Panc1 (cell line): ENCODE measurements around the gene NMD3. TPM values are rescaled to one million over a fixed set of nuclear protein-coding genes. Genes with fewer than 3 reads are reported as not detected.

Experiments
- ATAC-seq: fragments of 200-7000 bp; cut with Tn5 transposase; 2 replicates; pipeline ENCODE4 v1.9.1; 2020; ENCODE audit warnings: mild to moderate bottlenecking, moderate library complexity
- BruUV-seq: library from RNA; stranded (reverse); fragments of 400-500 nt; replicated peaks from 2 replicates; lab custom pipeline; 2021; lab: Mats Ljungman, UMichigan
- CTCF ChIA-PET: fragments of 300-600 bp; sonication (Branson Sonifier 250); formaldehyde crosslinking; loops from one replicate; lab custom pipeline; 2022; ENCODE audit warnings: antibody characterized with exemption; lab: Charles Lee
- POLR2A ChIA-PET: fragments of 300-600 bp; sonication (Branson Sonifier 250); formaldehyde crosslinking; loops from one replicate; lab custom pipeline; 2022; ENCODE audit warnings: antibody characterized with exemption; lab: Charles Lee
- DNase-seq: peaks from one replicate; pipeline ENCODE4 v3.0.0-alpha.2; 2010; ENCODE audit warnings: low read depth, low spot score
- H3K27ac ChIP-seq: 2 replicates; pipeline ENCODE4 v1.5.1; 2011; ENCODE audit warnings: mild to moderate bottlenecking, low read length, inconsistent platforms
- H3K27me3 ChIP-seq: fragments of 200-500 bp; sonication (Bioruptor generic); 2 replicates; pipeline ENCODE4 v1.6.0; 2014; ENCODE audit warnings: low read length, inconsistent platforms; ENCODE audit not compliant: control insufficient read depth, insufficient read depth
- H3K36me3 ChIP-seq: fragments of 200-500 bp; sonication (Bioruptor generic); 2 replicates; pipeline ENCODE4 v1.5.1; 2014; ENCODE audit warnings: inconsistent platforms, mild to moderate bottlenecking, low read length, moderate library complexity; ENCODE audit not compliant: control insufficient read depth, insufficient read depth
- H3K4me1 ChIP-seq: 2 replicates; pipeline ENCODE4 v1.5.1; 2011; ENCODE audit warnings: inconsistent platforms, mild to moderate bottlenecking, low read length, moderate library complexity; ENCODE audit not compliant: control insufficient read depth, insufficient read depth
- H3K4me3 ChIP-seq, 2 experiments: 2 replicates each; pipeline ENCODE4 v1.5.1; 2011 to 2012; ENCODE audit warnings: low read depth in 2 of 2, low read length in 2 of 2, mild to moderate bottlenecking in 2 of 2, inconsistent platforms in 1 of 2, moderate library complexity in 1 of 2
- H3K9me3 ChIP-seq: fragments of 200-500 bp; sonication (Bioruptor generic); 2 replicates; pipeline ENCODE4 v1.5.1; 2014; ENCODE audit warnings: low read depth, mild to moderate bottlenecking, inconsistent platforms, low read length, moderate library complexity; ENCODE audit not compliant: control insufficient read depth, insufficient read depth
- CTCF ChIP-seq: fragments of 450-650 bp; IDR thresholded peaks from 2 replicates; pipeline ENCODE4 v1.5.1; 2017; ENCODE audit warnings: mild to moderate bottlenecking
- POLR2AphosphoS5 ChIP-seq: IDR thresholded peaks from 2 replicates; pipeline ENCODE4 v1.6.1; 2012; ENCODE audit warnings: mild to moderate bottlenecking, low read depth, low read length, moderate library complexity
- REST ChIP-seq, 2 experiments: IDR thresholded peaks; 2 replicates each; pipeline ENCODE4 v1.6.1; 2011 to 2012; ENCODE audit warnings: low read depth in 2 of 2, control low read depth in 1 of 2, low read length in 1 of 2, mild to moderate bottlenecking in 1 of 2, moderate library complexity in 1 of 2; ENCODE audit not compliant: insufficient read depth in 1 of 2
- SIN3A ChIP-seq: IDR thresholded peaks from 2 replicates; pipeline ENCODE4 v1.6.1; 2012; ENCODE audit warnings: low read depth, mild to moderate bottlenecking, low read length, moderate library complexity, borderline replicate concordance; ENCODE audit not compliant: insufficient read depth
- TCF7L2 ChIP-seq: IDR thresholded peaks from 2 replicates; pipeline ENCODE4 v1.6.1; 2011; ENCODE audit warnings: mild to moderate bottlenecking, low read depth, low read length, inconsistent platforms
- in situ Hi-C: cut with HindIII; loops from 2 replicates; pipeline ENCODE4 v1.10.0; 2016; ENCODE audit warnings: low sequenced_read_pairs, low pct_unique_long_range_greater_than_20kb
- intact Hi-C: fragments of 100-400 bp; cut with micrococcal nuclease; formaldehyde crosslinking; loops from one replicate; pipeline ENCODE4 v1.10.0; 2022; ENCODE audit not compliant: unreplicated experiment
- total RNA-seq: library from RNA; stranded (reverse); gene quantifications from one replicate; pipeline ENCODE4 v1.2.1, GENCODE V29; 2021; ENCODE audit not compliant: unreplicated experiment

Gene NMD3
- total RNA-seq, 1 experiment from 2014 or later = 64.6 TPM

GRCh38 chr3:161175506-161175905, 45.6 kb upstream of the NMD3 start:
- Histone ChIP-seq H3K4me1 (no peaks in the 10 kb centered on the region), H3K9me3 (peaks cover 5% of the 10 kb centered on the region; the same call in 1 of the 2 replicates), H3K36me3 (no peaks in the 10 kb centered on the region), H3K27ac (no peak overlapping the region), H3K27me3 (no peaks in the 10 kb centered on the region), H3K4me3 (no peak overlapping the region)
- ChIA-PET CTCF (no interaction called here), POLR2A (no interaction called here)
- DNase-seq (no peak), ATAC-seq (no peak)
- TF ChIP-seq TCF7L2 (no peak), REST (IDR thresholded peaks at IDR 0.05; ENCODE audit: insufficient read depth in 1 of 2, low read depth in 2 of 2, low read length in 1 of 2) (no peak), SIN3A (no peak), CTCF (no peak), POLR2AphosphoS5 (no peak)
- no TSS peak for BruUV-seq
- in situ Hi-C loops (no loop called here), intact Hi-C loops (no loop called here)

- no peak for ATAC-seq
Observed at GRCh38 chr3:161177991-161178390, 43.1 kb upstream of the NMD3 start.

More at GRCh38 chr3:161177991-161178390, 43.1 kb upstream of the NMD3 start:
- CTCF ChIA-PET = no interaction called here
- no peak for DNase-seq
- Histone ChIP-seq H3K4me1 (no peaks in the 10 kb centered on the region), H3K36me3 (no peaks in the 10 kb centered on the region), H3K27ac (no peak overlapping the region), H3K9me3 (peaks cover 5% of the 10 kb centered on the region; the same call in 1 of the 2 replicates), H3K27me3 (no peaks in the 10 kb centered on the region), H3K4me3 (no peak overlapping the region)
- in situ Hi-C loops (no loop called here), intact Hi-C loops (no loop called here)
- TF ChIP-seq CTCF = no peak
- no peak for TF ChIP-seq SIN3A
- no peak for TF ChIP-seq TCF7L2
- TF ChIP-seq POLR2AphosphoS5 = no peak
- TF ChIP-seq REST (IDR thresholded peaks at IDR 0.05; ENCODE audit: insufficient read depth in 1 of 2, low read depth in 2 of 2, low read length in 1 of 2) = no peak
- BruUV-seq = no TSS peak
- POLR2A ChIA-PET = no interaction called here
